Measurements from ENCODE around the gene OR2T35. TPM values are rescaled to one million over a fixed set of nuclear protein-coding genes. Genes with fewer than 3 reads are reported as not detected.

The OR2T35 gene
- total and polyA plus RNA-seq, 5 donors from 2014 or later, result not detected

- Mint-ChIP-seq H3K4me3 (no peak overlapping the region), H3K27me3 (no peaks in the 10 kb centered on the region), H3K36me3 (no peaks in the 10 kb centered on the region), H3K9me3 (no peaks in the 10 kb centered on the region), H3K27ac (no peak overlapping the region), H3K4me1 (peaks cover 0 to 3% (median under 1%) of the 10 kb centered on the region in 4 donors)
- Histone ChIP-seq H3K27ac (ENCODE audit: insufficient read depth, low read length, poor library complexity, severe bottlenecking) (no peak overlapping the region), H3K9me3 (ENCODE audit: control insufficient read depth in 2 of 2, low read length in 2 of 2) (no peaks in the 10 kb centered on the region), H3K4me3 (ENCODE audit: low read depth, low read length) (no peak overlapping the region), H3K27me3 (ENCODE audit: control insufficient read depth, insufficient read depth, low read length) (no peaks in the 10 kb centered on the region), H3K4me1 (ENCODE audit: control insufficient read depth, insufficient read depth, low read length, poor library complexity, severe bottlenecking) (no peaks in the 10 kb centered on the region), H3K36me3 (ENCODE audit: control insufficient read depth, insufficient read depth, low read length) (no peaks in the 10 kb centered on the region)
- no peak for ATAC-seq (ENCODE audit: low read depth in 2 of 2)
- DNase-seq, result no peak
Observed at GRCh38 chr1:248621770-248622169, 23.3 kb downstream of the OR2T35 start.

GRCh38 chr1:248618878-248619277 lies 26.2 kb downstream of the OR2T35 start:
- Histone ChIP-seq H3K36me3 (ENCODE audit: control insufficient read depth, insufficient read depth, low read length) (no peaks in the 10 kb centered on the region), H3K4me1 (ENCODE audit: control insufficient read depth, insufficient read depth, low read length, poor library complexity, severe bottlenecking) (no peaks in the 10 kb centered on the region), H3K27me3 (ENCODE audit: control insufficient read depth, insufficient read depth, low read length) (no peaks in the 10 kb centered on the region), H3K27ac (ENCODE audit: insufficient read depth, low read length, poor library complexity, severe bottlenecking) (no peak overlapping the region), H3K4me3 (ENCODE audit: low read depth, low read length) (no peak overlapping the region), H3K9me3 (ENCODE audit: control insufficient read depth in 2 of 2, low read length in 2 of 2) (no peaks in the 10 kb centered on the region)
- Mint-ChIP-seq H3K27me3 (no peaks in the 10 kb centered on the region), H3K4me3 (no peak overlapping the region), H3K9me3 (no peaks in the 10 kb centered on the region), H3K4me1 (peaks cover 0 to 3% (median under 1%) of the 10 kb centered on the region in 4 donors), H3K27ac (peak overlapping the region in 1 of 3 donors; percentile 13), H3K36me3 (no peaks in the 10 kb centered on the region)
- DNase-seq (peak in 2 of 3 donors; percentile 14 to 55), ATAC-seq (ENCODE audit: low read depth in 2 of 2) (no peak)

- H3K4me3 Mint-ChIP-seq, result no peak overlapping the region
- H3K27me3 Mint-ChIP-seq, result no peaks in the 10 kb centered on the region
- Histone ChIP-seq H3K4me3 (ENCODE audit: low read depth, low read length) (no peak overlapping the region), H3K27me3 (ENCODE audit: control insufficient read depth, insufficient read depth, low read length) (no peaks in the 10 kb centered on the region), H3K9me3 (ENCODE audit: control insufficient read depth in 2 of 2, low read length in 2 of 2) (no peaks in the 10 kb centered on the region), H3K36me3 (ENCODE audit: control insufficient read depth, insufficient read depth, low read length) (no peaks in the 10 kb centered on the region), H3K27ac (ENCODE audit: insufficient read depth, low read length, poor library complexity, severe bottlenecking) (no peak overlapping the region), H3K4me1 (ENCODE audit: control insufficient read depth, insufficient read depth, low read length, poor library complexity, severe bottlenecking) (no peaks in the 10 kb centered on the region)
- no peaks in the 10 kb centered on the region for H3K36me3 Mint-ChIP-seq
- peaks cover 0 to 3% (median under 1%) of the 10 kb centered on the region in 4 donors for H3K4me1 Mint-ChIP-seq
- ATAC-seq (ENCODE audit: low read depth in 2 of 2) (no peak), DNase-seq (no peak)
- H3K9me3 Mint-ChIP-seq, result no peaks in the 10 kb centered on the region
- no peak overlapping the region for H3K27ac Mint-ChIP-seq
Observed at GRCh38 chr1:248618119-248618518, 27.0 kb downstream of the OR2T35 start.

DNA sequence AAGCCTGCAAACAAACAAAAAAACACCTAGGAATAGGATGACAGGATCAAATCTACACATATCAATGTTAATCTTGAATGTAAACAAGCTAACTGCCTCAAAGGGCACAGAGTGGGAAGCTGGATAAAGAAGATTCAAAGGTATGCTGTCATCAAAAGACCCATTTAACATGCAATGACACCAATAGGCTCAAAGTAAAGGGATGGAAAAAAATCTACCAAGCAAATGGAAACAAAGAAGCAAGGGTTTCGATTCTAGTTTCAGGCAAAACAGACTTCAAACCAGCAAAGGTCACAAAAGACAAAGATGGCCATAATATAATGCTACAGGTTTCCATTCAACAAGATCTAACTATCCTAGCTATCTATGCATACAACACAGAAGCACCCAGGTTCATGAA lies 31.3 kb downstream of the OR2T35 start:
- no peaks in the 10 kb centered on the region for H3K36me3 ChIP-seq (ENCODE audit: control insufficient read depth, insufficient read depth, low read length)
- Mint-ChIP-seq H3K27ac (no peak overlapping the region), H3K27me3 (no peaks in the 10 kb centered on the region), H3K36me3 (no peaks in the 10 kb centered on the region), H3K4me1 (peaks cover 0 to 4% (median 0%) of the 10 kb centered on the region in 4 donors), H3K4me3 (no peak overlapping the region), H3K9me3 (no peaks in the 10 kb centered on the region)
- no peaks in the 10 kb centered on the region for H3K9me3 ChIP-seq (ENCODE audit: control insufficient read depth in 2 of 2, low read length in 2 of 2)
- H3K27ac ChIP-seq (ENCODE audit: insufficient read depth, low read length, poor library complexity, severe bottlenecking), result no peak overlapping the region
- no peak for DNase-seq
- no peak overlapping the region for H3K4me3 ChIP-seq (ENCODE audit: low read depth, low read length)
- no peaks in the 10 kb centered on the region for H3K27me3 ChIP-seq (ENCODE audit: control insufficient read depth, insufficient read depth, low read length)
- no peaks in the 10 kb centered on the region for H3K4me1 ChIP-seq (ENCODE audit: control insufficient read depth, insufficient read depth, low read length, poor library complexity, severe bottlenecking)
- ATAC-seq (ENCODE audit: low read depth in 2 of 2), result no peak

- Mint-ChIP-seq H3K27me3 (no peaks in the 10 kb centered on the region), H3K27ac (peak overlapping the region in 1 of 3 donors; percentile 17), H3K9me3 (no peaks in the 10 kb centered on the region), H3K4me1 (peaks cover 0 to 2% (median 0%) of the 10 kb centered on the region in 4 donors), H3K36me3 (no peaks in the 10 kb centered on the region), H3K4me3 (no peak overlapping the region)
- H3K27me3 ChIP-seq (ENCODE audit: control insufficient read depth, insufficient read depth, low read length), result no peaks in the 10 kb centered on the region
- no peaks in the 10 kb centered on the region for H3K4me1 ChIP-seq (ENCODE audit: control insufficient read depth, insufficient read depth, low read length, poor library complexity, severe bottlenecking)
- DNase-seq (peak in 2 of 3 donors; percentile 8 to 25), ATAC-seq (ENCODE audit: low read depth in 2 of 2) (peak; percentile 28 to 34)
- no peaks in the 10 kb centered on the region for H3K36me3 ChIP-seq (ENCODE audit: control insufficient read depth, insufficient read depth, low read length)
- no peak overlapping the region for H3K27ac ChIP-seq (ENCODE audit: insufficient read depth, low read length, poor library complexity, severe bottlenecking)
- H3K9me3 ChIP-seq (ENCODE audit: control insufficient read depth in 2 of 2, low read length in 2 of 2), result no peaks in the 10 kb centered on the region
- H3K4me3 ChIP-seq (ENCODE audit: low read depth, low read length), result no peak overlapping the region
Observed at GRCh38 chr1:248611883-248612414, 33.1 kb downstream of the OR2T35 start.

DNA sequence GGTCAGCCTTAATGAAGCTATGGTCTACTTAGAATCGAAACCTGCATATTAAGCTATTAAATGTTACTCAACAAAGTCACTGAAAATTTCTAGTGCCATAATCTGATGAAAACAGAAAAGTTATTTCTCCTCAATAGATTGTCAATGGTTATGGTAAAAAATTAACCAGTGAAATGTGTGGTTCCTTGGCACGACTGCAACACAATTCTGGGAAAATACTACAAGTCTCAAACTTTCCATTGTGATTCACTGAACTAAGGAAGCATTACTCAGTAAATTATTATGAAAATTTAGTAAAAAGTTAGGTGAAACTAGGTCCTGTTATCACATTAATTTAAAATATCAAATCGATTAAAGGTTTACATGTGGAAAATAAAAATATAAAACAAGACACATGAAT lies 34.8 kb downstream of the OR2T35 start:
- Histone ChIP-seq H3K9me3 (ENCODE audit: control insufficient read depth in 2 of 2, low read length in 2 of 2) (no peaks in the 10 kb centered on the region), H3K4me3 (ENCODE audit: low read depth, low read length) (no peak overlapping the region), H3K36me3 (ENCODE audit: control insufficient read depth, insufficient read depth, low read length) (no peaks in the 10 kb centered on the region), H3K27ac (ENCODE audit: insufficient read depth, low read length, poor library complexity, severe bottlenecking) (no peak overlapping the region), H3K4me1 (ENCODE audit: control insufficient read depth, insufficient read depth, low read length, poor library complexity, severe bottlenecking) (no peaks in the 10 kb centered on the region), H3K27me3 (ENCODE audit: control insufficient read depth, insufficient read depth, low read length) (no peaks in the 10 kb centered on the region)
- H3K27me3 Mint-ChIP-seq, result no peaks in the 10 kb centered on the region
- no peak overlapping the region for H3K27ac Mint-ChIP-seq
- no peaks in the 10 kb centered on the region for H3K9me3 Mint-ChIP-seq
- H3K4me3 Mint-ChIP-seq, result no peak overlapping the region
- ATAC-seq (ENCODE audit: low read depth in 2 of 2) (no peak), DNase-seq (no peak)
- peaks cover 0 to 2% (median 0%) of the 10 kb centered on the region in 4 donors for H3K4me1 Mint-ChIP-seq
- H3K36me3 Mint-ChIP-seq, result no peaks in the 10 kb centered on the region

DNA sequence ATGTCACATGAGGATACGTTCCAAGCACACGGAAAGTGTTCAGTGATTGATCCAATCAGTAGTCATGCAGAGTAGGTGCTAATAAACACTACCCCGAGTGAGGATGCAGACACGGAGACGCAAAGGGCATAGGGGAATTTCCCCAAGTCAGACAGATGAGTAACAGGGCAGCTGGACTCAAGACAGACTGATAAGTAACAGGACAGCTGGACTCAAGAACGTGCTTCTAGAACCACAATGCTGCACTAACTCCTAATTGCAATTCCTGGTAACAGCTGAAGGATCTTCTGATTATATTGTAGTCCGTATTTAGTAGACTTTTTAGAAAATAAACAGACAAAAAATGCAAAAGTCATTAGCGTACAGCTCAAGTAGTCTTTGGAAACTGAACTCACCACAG lies 45.7 kb downstream of the OR2T35 start:
- peaks cover 0 to 7% (median 2%) of the 10 kb centered on the region in 4 donors for H3K4me1 Mint-ChIP-seq
- Histone ChIP-seq H3K4me3 (ENCODE audit: low read depth, low read length) (no peak overlapping the region), H3K27me3 (ENCODE audit: control insufficient read depth, insufficient read depth, low read length) (no peaks in the 10 kb centered on the region), H3K4me1 (ENCODE audit: control insufficient read depth, insufficient read depth, low read length, poor library complexity, severe bottlenecking) (no peaks in the 10 kb centered on the region), H3K36me3 (ENCODE audit: control insufficient read depth, insufficient read depth, low read length) (no peaks in the 10 kb centered on the region), H3K27ac (ENCODE audit: insufficient read depth, low read length, poor library complexity, severe bottlenecking) (no peak overlapping the region), H3K9me3 (ENCODE audit: control insufficient read depth in 2 of 2, low read length in 2 of 2) (no peaks in the 10 kb centered on the region)
- no peaks in the 10 kb centered on the region for H3K36me3 Mint-ChIP-seq
- ATAC-seq (ENCODE audit: low read depth in 2 of 2), result no peak
- DNase-seq, result no peak
- peaks cover 0 to 1% (median 0%) of the 10 kb centered on the region in 7 donors for H3K9me3 Mint-ChIP-seq
- no peak overlapping the region for H3K4me3 Mint-ChIP-seq
- no peak overlapping the region for H3K27ac Mint-ChIP-seq
- H3K27me3 Mint-ChIP-seq, result no peaks in the 10 kb centered on the region

- ATAC-seq (ENCODE audit: low read depth in 2 of 2), result no peak
- H3K4me3 Mint-ChIP-seq, result no peak within 1 kb of the TSS
- Histone ChIP-seq H3K36me3 (ENCODE audit: control insufficient read depth, insufficient read depth, low read length) (no peaks in the 10 kb centered on the region), H3K4me3 (ENCODE audit: low read depth, low read length) (no peak within 1 kb of the TSS), H3K27ac (ENCODE audit: insufficient read depth, low read length, poor library complexity, severe bottlenecking) (no peak within 1 kb of the TSS), H3K4me1 (ENCODE audit: control insufficient read depth, insufficient read depth, low read length, poor library complexity, severe bottlenecking) (no peaks in the 10 kb centered on the region), H3K27me3 (ENCODE audit: control insufficient read depth, insufficient read depth, low read length) (no peaks in the 10 kb centered on the region), H3K9me3 (ENCODE audit: control insufficient read depth in 2 of 2, low read length in 2 of 2) (no peaks in the 10 kb centered on the region)
- H3K36me3 Mint-ChIP-seq, result no peaks in the 10 kb centered on the region
- no peak for DNase-seq
- peaks cover 0 to 7% (median 2%) of the 10 kb centered on the region in 4 donors for H3K4me1 Mint-ChIP-seq
- no peaks in the 10 kb centered on the region for H3K27me3 Mint-ChIP-seq
- no peak within 1 kb of the TSS for H3K27ac Mint-ChIP-seq
- H3K9me3 Mint-ChIP-seq, result peaks cover 0 to 1% (median 0%) of the 10 kb centered on the region in 7 donors
Observed at GRCh38 chr1:248597589-248597988, 47.5 kb downstream of the OR2T35 start, which contains the start of gene OR2T10. OR2T10 (minus strand) TSS chr1:248597700; CDS start chr1:248593768, 3,932 bp downstream.

Data from CD4-positive, CD25-positive, alpha-beta regulatory T cell (primary cell).